Measurements from ENCODE around the gene CCL5.

CCL5 gene

GRCh38 chr17:35889241-35889640, 9.1 kb upstream of the CCL5 start:
- no peaks in the 10 kb centered on the region for H3K9me3 ChIP-seq (ENCODE audit: control insufficient read depth in 1 of 2, low read length in 2 of 2)
- H3K9ac ChIP-seq (ENCODE audit: low read depth in 1 of 2, low read length in 2 of 2) = no peak overlapping the region
- no peaks in the 10 kb centered on the region for H3K36me3 ChIP-seq (ENCODE audit: control insufficient read depth in 1 of 2, insufficient read depth in 2 of 2, low read length in 2 of 2)
- no peak overlapping the region for H3K27ac ChIP-seq (ENCODE audit: low read depth, low read length)
- no peak overlapping the region for H3K4me3 ChIP-seq (ENCODE audit: low read depth in 1 of 2, low read length in 2 of 2)
- H3K4me1 ChIP-seq (ENCODE audit: control insufficient read depth in 1 of 2, insufficient read depth in 2 of 2, low read length in 2 of 2) = peaks cover 0 to 7% of the 10 kb centered on the region in 2 donors
- no peaks in the 10 kb centered on the region for H3K27me3 ChIP-seq (ENCODE audit: control insufficient read depth in 1 of 2, insufficient read depth in 2 of 2, low read length in 2 of 2)

GRCh38 chr17:35878361-35878760, 1.8 kb downstream of the CCL5 start:
- H3K27ac ChIP-seq (ENCODE audit: low read depth, low read length) = no peak overlapping the region
- H3K36me3 ChIP-seq (ENCODE audit: control insufficient read depth in 1 of 2, insufficient read depth in 2 of 2, low read length in 2 of 2) = no peaks in the 10 kb centered on the region
- peaks cover 0 to 8% of the 10 kb centered on the region in 2 donors for H3K4me1 ChIP-seq (ENCODE audit: control insufficient read depth in 1 of 2, insufficient read depth in 2 of 2, low read length in 2 of 2)
- no peaks in the 10 kb centered on the region for H3K27me3 ChIP-seq (ENCODE audit: control insufficient read depth in 1 of 2, insufficient read depth in 2 of 2, low read length in 2 of 2)
- peak overlapping the region in 1 of 2 donors; percentile 10 for H3K9ac ChIP-seq (ENCODE audit: low read depth in 1 of 2, low read length in 2 of 2)
- no peaks in the 10 kb centered on the region for H3K9me3 ChIP-seq (ENCODE audit: control insufficient read depth in 1 of 2, low read length in 2 of 2)
- peak overlapping the region in 1 of 2 donors; percentile 42 for H3K4me3 ChIP-seq (ENCODE audit: low read depth in 1 of 2, low read length in 2 of 2)

DNA sequence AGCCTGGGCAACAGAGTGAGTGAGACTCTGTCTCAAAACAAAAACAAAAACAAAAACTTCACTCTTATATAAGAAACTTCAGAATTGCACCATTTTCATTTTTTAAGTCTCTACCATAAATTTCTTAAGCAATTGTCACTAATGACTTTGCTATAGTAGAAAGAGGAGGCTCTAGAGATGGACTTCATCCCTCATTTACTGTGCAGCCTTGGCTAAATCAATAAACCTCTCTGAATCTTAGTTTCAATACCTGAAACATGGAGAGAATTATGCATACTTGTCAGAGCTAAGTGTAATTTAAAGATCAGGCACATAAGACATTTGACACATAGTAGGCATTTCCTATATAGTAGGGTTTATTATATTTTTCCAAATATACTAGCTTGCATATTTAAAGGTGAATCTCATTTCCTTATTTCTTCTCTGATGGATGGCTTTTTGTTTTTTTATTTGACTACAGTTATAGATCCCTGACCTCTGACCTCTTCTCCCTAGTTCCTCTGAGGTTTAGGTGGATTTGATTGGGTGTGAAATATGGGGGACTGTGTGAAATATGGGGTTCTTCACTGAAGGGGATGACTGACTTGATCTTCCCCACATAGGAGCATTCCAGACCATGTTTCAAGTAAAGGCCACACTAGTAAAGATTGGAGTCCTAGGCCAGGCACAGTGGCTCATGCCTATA, 2.7 kb downstream of the CCL5 start:
- Histone ChIP-seq H3K9ac (ENCODE audit: low read depth in 1 of 2, low read length in 2 of 2) (no peak overlapping the region), H3K4me1 (ENCODE audit: control insufficient read depth in 1 of 2, insufficient read depth in 2 of 2, low read length in 2 of 2) (peaks cover 0 to 8% of the 10 kb centered on the region in 2 donors), H3K27ac (ENCODE audit: low read depth, low read length) (no peak overlapping the region), H3K9me3 (ENCODE audit: control insufficient read depth in 1 of 2, low read length in 2 of 2) (no peaks in the 10 kb centered on the region), H3K36me3 (ENCODE audit: control insufficient read depth in 1 of 2, insufficient read depth in 2 of 2, low read length in 2 of 2) (no peaks in the 10 kb centered on the region), H3K4me3 (ENCODE audit: low read depth in 1 of 2, low read length in 2 of 2) (no peak overlapping the region), H3K27me3 (ENCODE audit: control insufficient read depth in 1 of 2, insufficient read depth in 2 of 2, low read length in 2 of 2) (no peaks in the 10 kb centered on the region)

GRCh38 chr17:35876534-35876933, 3.6 kb downstream of the CCL5 start:
- H3K4me3 ChIP-seq (ENCODE audit: low read depth in 1 of 2, low read length in 2 of 2) = no peak overlapping the region
- peaks cover 0 to 8% of the 10 kb centered on the region in 2 donors for H3K4me1 ChIP-seq (ENCODE audit: control insufficient read depth in 1 of 2, insufficient read depth in 2 of 2, low read length in 2 of 2)
- H3K36me3 ChIP-seq (ENCODE audit: control insufficient read depth in 1 of 2, insufficient read depth in 2 of 2, low read length in 2 of 2) = no peaks in the 10 kb centered on the region
- H3K27me3 ChIP-seq (ENCODE audit: control insufficient read depth in 1 of 2, insufficient read depth in 2 of 2, low read length in 2 of 2) = no peaks in the 10 kb centered on the region
- no peak overlapping the region for H3K27ac ChIP-seq (ENCODE audit: low read depth, low read length)
- no peak overlapping the region for H3K9ac ChIP-seq (ENCODE audit: low read depth in 1 of 2, low read length in 2 of 2)
- no peaks in the 10 kb centered on the region for H3K9me3 ChIP-seq (ENCODE audit: control insufficient read depth in 1 of 2, low read length in 2 of 2)

DNA sequence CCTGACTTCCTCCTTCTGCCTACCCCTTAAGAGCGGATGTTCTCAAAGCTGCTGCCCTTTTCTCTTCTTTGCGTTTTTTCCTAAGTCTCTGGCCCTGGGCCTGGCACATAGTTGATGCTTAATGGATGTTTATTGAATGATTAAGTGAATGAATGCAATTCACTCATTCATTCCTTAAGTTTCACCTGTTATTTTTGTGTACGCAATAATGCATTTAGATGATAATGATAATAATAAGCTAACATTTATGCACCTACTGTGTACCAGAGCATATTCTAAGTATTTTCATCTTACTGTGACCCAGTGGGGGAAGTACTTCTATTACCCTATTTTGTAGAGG, 4.4 kb downstream of the CCL5 start:
- Histone ChIP-seq H3K27me3 (ENCODE audit: control insufficient read depth in 1 of 2, insufficient read depth in 2 of 2, low read length in 2 of 2) (no peaks in the 10 kb centered on the region), H3K36me3 (ENCODE audit: control insufficient read depth in 1 of 2, insufficient read depth in 2 of 2, low read length in 2 of 2) (no peaks in the 10 kb centered on the region), H3K9ac (ENCODE audit: low read depth in 1 of 2, low read length in 2 of 2) (no peak overlapping the region), H3K4me1 (ENCODE audit: control insufficient read depth in 1 of 2, insufficient read depth in 2 of 2, low read length in 2 of 2) (peaks cover 0 to 4% of the 10 kb centered on the region in 2 donors), H3K4me3 (ENCODE audit: low read depth in 1 of 2, low read length in 2 of 2) (no peak overlapping the region), H3K9me3 (ENCODE audit: control insufficient read depth in 1 of 2, low read length in 2 of 2) (no peaks in the 10 kb centered on the region), H3K27ac (ENCODE audit: low read depth, low read length) (no peak overlapping the region)

DNA sequence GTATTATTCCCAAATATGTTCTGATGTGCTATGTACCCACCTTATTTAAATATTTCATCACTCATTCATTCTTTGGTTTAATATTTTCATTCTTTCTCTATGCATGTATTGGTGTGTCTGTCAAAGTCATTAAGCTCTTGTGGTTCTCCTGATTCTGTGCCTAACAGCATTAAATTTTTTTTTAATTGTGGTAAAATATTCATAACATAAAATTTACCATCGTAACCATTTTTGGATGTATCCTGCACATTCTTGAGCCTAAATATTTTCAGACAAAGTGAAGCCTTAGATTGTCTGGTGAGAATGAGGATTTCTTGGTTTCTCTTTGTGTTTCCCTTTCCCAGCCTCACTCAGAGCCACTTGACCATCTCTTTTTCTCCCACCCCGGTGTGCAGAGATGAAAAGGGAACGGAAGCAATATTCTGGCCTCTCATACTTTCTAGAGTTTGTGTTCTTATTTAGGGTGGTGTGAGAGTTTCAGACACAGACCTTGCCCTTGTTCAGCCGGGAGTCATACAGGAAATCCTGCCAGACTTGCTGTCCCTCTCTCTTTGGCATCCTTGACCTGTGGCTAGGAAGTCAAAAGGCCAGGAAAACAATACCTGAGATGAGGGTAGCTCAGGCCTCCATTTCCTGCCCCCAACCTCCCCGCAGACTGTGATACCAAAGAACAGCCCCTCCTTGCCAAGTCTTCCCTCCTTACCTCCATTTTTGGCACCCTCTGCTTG, 4.9 kb downstream of the CCL5 start:
- Histone ChIP-seq H3K36me3 (ENCODE audit: control insufficient read depth in 1 of 2, insufficient read depth in 2 of 2, low read length in 2 of 2) (no peaks in the 10 kb centered on the region), H3K4me3 (ENCODE audit: low read depth in 1 of 2, low read length in 2 of 2) (no peak overlapping the region), H3K9me3 (ENCODE audit: control insufficient read depth in 1 of 2, low read length in 2 of 2) (no peaks in the 10 kb centered on the region), H3K27ac (ENCODE audit: low read depth, low read length) (no peak overlapping the region), H3K4me1 (ENCODE audit: control insufficient read depth in 1 of 2, insufficient read depth in 2 of 2, low read length in 2 of 2) (no peaks in the 10 kb centered on the region), H3K9ac (ENCODE audit: low read depth in 1 of 2, low read length in 2 of 2) (no peak overlapping the region), H3K27me3 (ENCODE audit: control insufficient read depth in 1 of 2, insufficient read depth in 2 of 2, low read length in 2 of 2) (no peaks in the 10 kb centered on the region)

- Histone ChIP-seq H3K4me1 (ENCODE audit: control insufficient read depth in 1 of 2, insufficient read depth in 2 of 2, low read length in 2 of 2) (no peaks in the 10 kb centered on the region), H3K27ac (ENCODE audit: low read depth, low read length) (no peak overlapping the region), H3K27me3 (ENCODE audit: control insufficient read depth in 1 of 2, insufficient read depth in 2 of 2, low read length in 2 of 2) (no peaks in the 10 kb centered on the region), H3K9ac (ENCODE audit: low read depth in 1 of 2, low read length in 2 of 2) (no peak overlapping the region), H3K4me3 (ENCODE audit: low read depth in 1 of 2, low read length in 2 of 2) (no peak overlapping the region), H3K9me3 (ENCODE audit: control insufficient read depth in 1 of 2, low read length in 2 of 2) (no peaks in the 10 kb centered on the region), H3K36me3 (ENCODE audit: control insufficient read depth in 1 of 2, insufficient read depth in 2 of 2, low read length in 2 of 2) (no peaks in the 10 kb centered on the region)
Observed at GRCh38 chr17:35872196-35872980, 7.8 kb downstream of the CCL5 start.

DNA sequence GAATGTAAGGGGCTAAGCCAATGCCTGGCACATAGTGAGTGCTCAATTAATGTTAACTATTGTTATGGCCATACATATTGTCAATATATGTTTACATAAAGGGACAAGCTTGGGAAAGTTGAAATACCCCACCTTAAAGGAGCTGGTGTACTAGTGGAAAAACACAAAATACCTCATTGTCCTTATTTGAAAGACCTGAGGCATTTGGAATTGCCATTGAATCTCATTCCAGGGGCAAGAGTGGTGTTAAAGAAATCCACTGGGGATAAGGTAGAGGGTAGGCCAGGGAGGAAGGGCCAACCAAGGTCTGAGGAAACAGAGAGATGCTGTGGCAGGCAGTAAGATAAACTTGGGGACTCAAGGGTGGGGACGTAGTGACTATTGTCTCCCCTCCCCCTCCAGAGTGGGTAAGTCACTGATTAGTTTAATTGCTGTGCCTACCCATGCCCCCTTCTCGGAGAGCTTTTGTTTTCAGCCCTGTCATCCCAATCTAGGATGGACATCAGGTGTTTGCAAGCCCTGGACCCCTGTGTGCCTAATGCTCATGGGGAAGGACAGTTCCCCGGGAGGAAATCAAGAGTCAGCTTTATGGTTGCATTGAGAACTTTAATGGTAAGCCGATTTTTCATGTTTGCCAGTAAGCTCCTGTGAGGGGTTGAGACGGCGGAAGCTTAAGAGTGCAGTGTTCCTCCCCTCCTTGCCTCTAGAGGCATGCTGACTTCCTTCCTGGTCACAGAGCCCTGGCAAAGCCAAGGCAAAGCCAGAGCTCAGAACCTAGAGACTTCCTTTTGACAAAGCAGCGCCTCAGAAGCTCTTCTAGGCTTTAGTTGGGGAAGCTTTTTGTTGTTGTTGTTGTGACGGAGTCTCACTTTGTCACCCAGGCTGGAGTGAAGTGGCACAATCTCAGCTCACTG, 9.0 kb downstream of the CCL5 start:
- Histone ChIP-seq H3K4me3 (ENCODE audit: low read depth in 1 of 2, low read length in 2 of 2) (no peak overlapping the region), H3K9ac (ENCODE audit: low read depth in 1 of 2, low read length in 2 of 2) (no peak overlapping the region), H3K4me1 (ENCODE audit: control insufficient read depth in 1 of 2, insufficient read depth in 2 of 2, low read length in 2 of 2) (no peaks in the 10 kb centered on the region), H3K9me3 (ENCODE audit: control insufficient read depth in 1 of 2, low read length in 2 of 2) (no peaks in the 10 kb centered on the region), H3K27ac (ENCODE audit: low read depth, low read length) (no peak overlapping the region), H3K36me3 (ENCODE audit: control insufficient read depth in 1 of 2, insufficient read depth in 2 of 2, low read length in 2 of 2) (no peaks in the 10 kb centered on the region), H3K27me3 (ENCODE audit: control insufficient read depth in 1 of 2, insufficient read depth in 2 of 2, low read length in 2 of 2) (no peaks in the 10 kb centered on the region)

DNA sequence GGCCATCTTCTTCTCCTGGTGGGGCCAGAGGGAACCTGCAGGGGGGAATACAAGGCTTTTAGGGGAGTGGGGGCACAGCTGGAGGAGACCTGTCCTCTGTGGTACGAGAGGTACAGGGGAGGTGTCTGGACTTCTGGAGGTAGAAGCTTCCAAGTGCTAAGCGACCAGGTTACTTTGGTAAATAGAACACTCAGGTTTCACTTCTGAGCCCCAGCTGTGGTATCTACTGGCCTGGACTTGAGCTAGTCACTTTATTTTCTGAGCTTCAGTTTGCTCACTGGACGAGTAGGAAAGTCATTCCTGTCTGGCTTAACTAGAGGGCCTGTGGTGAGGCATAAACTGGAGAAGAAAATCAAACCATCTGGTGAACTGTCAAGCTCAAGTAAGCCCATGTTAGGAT, 11.4 kb downstream of the CCL5 start, which contains the start of gene HEATR9:
Gene HEATR9 (minus strand): TSS at position 155 of the 400 bp plus-strand sequence. CDS start 149 bp downstream, at position 6.
- no peak within 1 kb of the TSS for H3K4me3 ChIP-seq (ENCODE audit: low read depth in 1 of 2, low read length in 2 of 2)
- no peak within 1 kb of the TSS for H3K9ac ChIP-seq (ENCODE audit: low read depth in 1 of 2, low read length in 2 of 2)

More for the DNA sequence above, 11.4 kb downstream of the CCL5 start, which contains the start of gene HEATR9:
- Histone ChIP-seq H3K36me3 (ENCODE audit: control insufficient read depth in 1 of 2, insufficient read depth in 2 of 2, low read length in 2 of 2) (no peaks in the 10 kb centered on the region), H3K4me1 (ENCODE audit: control insufficient read depth in 1 of 2, insufficient read depth in 2 of 2, low read length in 2 of 2) (no peaks in the 10 kb centered on the region), H3K27me3 (ENCODE audit: control insufficient read depth in 1 of 2, insufficient read depth in 2 of 2, low read length in 2 of 2) (no peaks in the 10 kb centered on the region), H3K27ac (ENCODE audit: low read depth, low read length) (no peak within 1 kb of the TSS), H3K9me3 (ENCODE audit: control insufficient read depth in 1 of 2, low read length in 2 of 2) (no peaks in the 10 kb centered on the region)

All from duodenal mucosa (tissue), 2 donors.